GM18517 (cell line): Measurements from ENCODE around the gene UBA3.

Experiments used
- ATAC-seq: cut with Tn5 transposase; IDR thresholded peaks from one replicate; pipeline ENCODE4 v1.9.1; 2021; ENCODE audit warnings: mild to moderate bottlenecking, moderate library complexity; ENCODE audit not compliant: unreplicated experiment

UBA3 gene

DNA sequence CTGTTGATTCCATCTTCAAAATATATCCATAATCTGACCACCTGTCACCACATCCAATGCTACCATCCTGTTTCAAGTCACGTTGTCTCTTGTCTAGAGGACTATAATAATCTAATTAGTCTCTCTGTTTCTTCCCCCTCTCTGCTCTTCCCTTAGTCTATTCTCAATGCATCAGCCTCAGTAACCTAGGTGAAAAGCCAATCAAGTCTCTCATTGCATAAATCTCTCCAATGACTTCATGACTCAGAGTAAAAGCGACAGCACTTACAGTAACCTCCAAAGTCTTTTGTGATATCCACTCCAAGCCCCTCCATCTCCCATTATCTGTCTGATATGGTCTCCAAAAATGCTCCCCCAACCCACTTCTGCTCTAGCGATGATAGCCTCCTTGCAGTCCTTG, 7.2 kb downstream of the UBA3 start:
- no peak for ATAC-seq

DNA sequence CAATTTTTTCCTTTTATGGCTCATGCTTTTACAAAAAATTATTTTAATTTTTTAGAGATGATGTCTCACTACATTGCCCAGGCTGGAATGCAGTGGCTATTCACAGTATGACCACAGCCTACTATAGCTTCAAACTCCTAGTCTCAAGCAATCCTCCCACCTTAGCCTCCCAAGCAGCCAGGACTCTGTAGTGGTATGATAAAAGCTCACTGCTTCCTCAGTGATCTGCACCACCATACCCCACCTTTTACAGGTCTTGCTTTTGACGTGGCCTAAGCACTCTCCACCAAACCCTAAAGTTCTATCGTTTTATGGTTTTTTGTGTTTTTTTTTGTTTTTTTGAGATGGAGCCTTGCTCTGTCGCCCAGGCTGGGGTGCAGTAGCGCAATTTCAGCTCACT, 14.0 kb downstream of the UBA3 start:
- no peak for ATAC-seq

DNA sequence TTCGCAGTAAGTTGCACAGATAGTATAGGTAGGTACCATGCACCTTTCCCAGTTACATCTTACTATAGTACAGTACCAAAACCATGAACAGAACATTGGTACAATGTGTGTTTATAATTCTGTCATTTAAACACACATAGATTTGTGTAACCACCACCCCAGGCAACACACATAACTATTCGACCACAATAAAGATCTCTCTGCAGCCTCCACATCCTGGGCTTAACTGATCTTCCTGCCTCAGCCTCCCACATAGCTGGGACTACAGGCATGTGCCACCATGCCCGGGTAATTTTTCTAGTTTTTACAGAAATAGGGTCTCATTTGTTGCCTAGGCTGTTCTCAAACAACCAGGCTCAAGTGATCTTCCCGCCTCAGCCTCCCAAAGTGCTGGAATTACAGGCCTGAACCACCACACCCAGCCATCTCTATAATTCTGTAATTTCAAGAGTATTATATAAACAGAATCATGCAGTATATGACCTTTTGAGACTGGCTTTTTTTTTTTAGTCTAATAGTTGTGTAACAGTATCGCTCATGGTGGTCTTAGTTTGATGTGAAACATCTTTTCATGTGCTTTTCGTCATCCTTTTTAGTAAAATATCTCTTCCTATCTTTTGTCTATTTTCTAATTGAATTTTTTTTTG, 14.7 kb downstream of the UBA3 start:
- no peak for ATAC-seq

DNA sequence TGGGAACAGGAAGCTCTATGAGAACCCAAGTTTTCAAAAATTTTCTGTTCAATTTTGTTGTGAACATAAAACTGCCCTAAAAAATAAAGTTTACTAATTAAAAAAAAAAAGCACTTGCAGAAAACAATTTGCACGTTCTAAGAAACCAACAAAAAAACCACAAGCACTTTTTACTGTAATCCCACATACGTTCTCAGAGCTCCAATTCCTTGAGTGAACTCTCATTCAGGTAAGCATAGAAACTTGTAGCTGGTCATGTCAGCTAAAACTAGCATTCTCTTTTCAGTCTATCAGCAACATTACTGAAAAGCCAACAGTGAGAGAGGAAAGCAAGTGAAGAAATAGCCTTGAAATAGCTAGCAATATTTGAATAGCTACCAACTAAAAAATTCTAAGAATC, 16.5 kb downstream of the UBA3 start:
- no peak for ATAC-seq

DNA sequence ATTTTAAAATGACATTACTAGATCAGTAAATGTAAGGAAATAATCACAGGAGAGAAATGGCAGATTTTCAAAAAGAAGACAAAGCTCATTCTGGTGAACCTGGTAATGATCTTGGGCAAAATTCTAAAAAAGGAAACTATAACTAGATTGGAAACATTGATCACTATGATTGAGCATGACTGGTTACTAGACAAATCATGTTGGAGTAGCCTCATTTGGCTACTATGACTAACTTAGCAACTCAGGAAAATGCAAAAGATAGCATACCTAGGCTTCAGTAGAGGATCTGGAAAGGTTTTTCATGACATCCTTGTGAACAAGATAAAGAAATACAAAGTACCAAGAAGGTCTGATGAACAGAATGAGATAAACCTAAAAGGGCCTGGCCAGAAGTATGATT, 20.5 kb downstream of the UBA3 start:
- ATAC-seq, result no peak

DNA sequence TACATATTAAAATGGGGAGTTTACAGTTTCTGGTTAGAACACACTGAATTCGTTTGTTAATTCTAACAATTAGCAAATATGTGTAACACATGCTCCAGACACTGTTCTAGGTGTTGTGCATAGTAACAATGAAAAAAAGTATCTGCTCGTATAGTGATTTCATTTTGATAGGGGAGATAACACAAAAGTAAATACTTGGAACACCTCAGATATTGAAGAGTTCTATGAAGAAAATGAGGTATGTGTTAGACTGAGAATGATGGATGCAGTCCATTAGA, 21.3 kb downstream of the UBA3 start:
- no peak for ATAC-seq

DNA sequence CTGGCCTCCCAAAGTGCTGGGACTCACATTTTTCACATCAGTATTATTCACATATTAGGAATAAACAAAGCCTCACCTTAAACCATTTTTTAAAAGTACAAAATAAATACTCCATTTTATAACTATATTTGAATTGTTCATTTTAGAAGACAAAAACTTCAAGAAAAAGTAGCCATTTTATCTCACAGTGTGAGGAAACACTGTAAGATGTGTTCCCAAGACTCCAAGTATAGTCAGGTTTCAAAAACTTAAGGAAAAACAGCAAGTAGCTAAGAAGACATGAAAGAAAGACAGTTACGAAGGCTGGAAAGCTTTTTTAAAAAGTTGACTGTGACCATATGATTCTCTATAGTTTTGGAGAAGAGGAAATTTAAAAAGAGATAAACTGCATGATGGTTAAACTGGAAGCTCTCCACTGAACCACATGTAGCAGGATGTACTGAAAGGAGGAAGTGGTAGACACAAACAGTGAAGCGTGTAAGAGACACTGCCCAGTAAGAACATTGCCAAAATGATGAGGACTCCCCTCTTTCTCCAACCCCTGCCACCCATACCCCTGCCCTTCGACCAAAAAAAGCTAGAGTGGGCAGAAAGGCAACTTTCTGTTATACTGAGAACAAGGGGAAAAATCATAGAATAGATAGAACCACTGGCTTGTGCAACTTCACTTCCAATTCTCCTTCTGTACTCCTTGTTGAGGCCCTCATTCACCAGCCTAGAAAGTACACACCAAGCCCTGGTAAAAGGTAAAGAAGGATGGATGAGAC, 21.8 kb downstream of the UBA3 start:
- ATAC-seq, result peak; percentile 90

DNA sequence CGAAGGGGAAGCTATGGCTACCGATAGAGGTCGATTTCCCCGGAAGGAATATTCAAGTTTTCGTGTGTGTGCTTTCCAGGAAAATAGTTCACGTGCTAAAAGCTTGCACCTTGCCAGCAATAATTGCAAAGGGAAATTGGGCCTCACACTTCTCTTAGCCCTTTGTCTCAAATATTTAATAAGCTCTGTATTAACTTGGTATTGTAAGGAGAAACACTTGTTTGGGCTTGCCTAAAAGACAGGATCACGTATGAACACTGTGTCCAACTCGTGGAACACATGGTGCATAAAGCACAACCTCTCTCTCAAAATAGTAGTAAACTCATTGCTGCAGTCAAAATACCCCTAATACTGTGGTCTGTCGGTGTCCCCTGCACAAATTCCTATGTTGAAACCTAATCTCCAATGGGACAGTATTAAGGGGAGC, 27.7 kb downstream of the UBA3 start:
- peak; percentile 6 for ATAC-seq

DNA sequence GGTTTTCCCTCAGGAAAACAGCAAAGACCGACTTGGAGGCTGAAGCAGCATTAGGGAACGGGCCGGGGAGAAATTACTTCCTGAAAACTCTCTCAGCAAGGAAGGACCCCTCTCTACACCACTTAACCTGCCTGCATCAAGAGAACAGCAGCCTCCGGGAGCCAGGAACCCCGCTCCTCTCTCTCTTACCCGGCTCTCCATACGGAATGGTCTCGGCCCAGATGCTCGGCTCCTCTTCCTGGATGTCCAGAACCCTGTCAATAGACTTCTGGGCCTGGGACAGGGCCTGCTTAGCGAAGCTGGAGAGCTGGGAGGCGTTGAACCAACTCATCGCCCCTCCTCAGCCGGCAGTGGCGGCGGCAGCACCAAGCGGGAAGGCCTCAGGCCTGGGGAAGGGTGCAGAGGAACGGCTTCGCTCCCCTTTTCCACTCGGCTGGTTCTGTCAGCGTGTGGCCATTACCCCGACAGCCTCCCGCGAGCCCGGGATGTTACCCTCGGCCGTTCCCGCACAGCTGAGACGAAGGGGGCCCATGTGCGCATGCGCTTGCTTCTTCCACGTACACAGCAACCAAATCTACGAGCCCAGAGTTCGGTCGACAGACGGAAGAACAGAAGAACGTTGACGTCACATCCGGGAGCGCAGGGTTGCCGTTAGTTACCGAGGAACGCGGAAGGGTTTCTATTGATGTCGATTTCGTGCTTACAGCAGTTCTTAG, 28.3 kb downstream of the UBA3 start, which contains the start of gene TMF1:
Gene TMF1 (minus strand): TSS at position 578 of the 716 bp plus-strand sequence. CDS start 247 bp downstream, at position 331.
- ATAC-seq, result peak; percentile 98

DNA sequence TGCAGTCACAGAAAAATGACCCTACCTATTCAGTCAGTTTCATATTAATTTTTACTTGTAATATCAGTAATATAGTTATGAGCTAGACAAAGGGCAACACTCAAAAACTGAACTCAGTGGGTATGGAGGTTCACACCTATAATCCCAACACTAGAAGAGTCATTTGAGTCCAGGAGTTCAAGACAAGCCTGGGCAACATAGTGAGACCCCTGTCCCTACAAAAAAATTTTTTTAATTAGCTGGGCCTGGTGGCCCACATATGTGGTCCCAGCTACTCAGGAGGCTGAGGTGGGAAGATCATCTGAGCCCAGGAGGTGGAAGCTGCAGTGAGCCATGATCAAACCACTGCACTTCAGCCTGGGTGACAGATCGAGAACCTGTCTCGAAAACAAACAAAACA, 31.2 kb downstream of the UBA3 start:
- no peak for ATAC-seq

DNA sequence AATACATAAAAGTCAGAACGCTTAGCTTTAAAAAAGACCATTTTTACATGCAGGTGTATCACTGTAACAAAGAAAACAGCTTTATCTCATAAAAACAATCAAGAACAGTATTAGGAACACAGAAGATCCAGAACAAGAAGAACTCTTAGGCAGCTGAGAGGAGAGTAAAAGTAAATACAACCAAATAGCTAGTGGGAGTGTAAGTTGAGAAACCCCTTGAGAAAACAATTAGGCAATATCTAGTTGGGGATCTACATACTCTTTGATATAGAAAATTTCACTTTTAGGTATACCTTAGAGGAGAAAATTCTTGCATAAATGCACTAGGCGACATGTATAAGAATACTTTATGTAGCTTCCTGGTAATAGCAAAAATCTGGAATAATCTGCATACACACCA, 35.6 kb downstream of the UBA3 start:
- no peak for ATAC-seq

DNA sequence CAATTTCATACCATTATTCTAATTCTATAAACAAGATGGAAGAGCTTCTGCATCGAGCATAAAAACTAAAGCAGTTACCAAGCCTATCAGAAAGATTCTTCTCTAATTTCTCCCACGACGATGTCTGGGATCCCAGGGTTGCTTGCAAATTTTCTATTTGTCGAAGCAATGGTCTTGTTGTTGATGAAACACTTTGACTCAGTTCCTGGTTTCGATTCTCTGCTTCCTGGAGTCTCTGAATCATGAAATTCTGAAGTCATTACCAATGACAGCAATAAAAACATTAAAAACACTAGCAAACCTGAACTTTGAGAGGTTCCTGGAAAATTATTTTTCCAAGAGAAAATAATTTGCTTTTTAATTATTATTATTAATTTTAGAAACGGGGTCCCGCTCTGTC, 46.7 kb downstream of the UBA3 start:
- no peak for ATAC-seq

DNA sequence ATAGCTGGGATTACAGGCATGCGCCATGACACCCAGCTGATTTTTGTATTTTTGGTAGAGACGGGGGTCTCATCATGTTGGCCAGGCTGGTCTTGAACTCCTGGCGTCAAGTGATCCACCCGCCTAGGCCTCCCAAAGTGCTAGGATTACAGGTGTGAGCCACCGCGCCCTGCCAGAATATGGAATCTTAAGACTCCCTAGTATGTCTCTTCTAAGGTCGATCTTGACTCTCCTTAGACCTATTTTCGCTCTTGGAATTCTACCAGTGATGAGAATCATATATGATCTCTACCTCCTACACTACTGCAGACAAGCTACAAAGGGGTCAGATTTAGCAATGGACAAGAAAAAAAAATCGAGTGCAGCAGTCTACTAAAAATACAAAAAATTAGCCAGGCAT, 47.4 kb downstream of the UBA3 start:
- no peak for ATAC-seq

DNA sequence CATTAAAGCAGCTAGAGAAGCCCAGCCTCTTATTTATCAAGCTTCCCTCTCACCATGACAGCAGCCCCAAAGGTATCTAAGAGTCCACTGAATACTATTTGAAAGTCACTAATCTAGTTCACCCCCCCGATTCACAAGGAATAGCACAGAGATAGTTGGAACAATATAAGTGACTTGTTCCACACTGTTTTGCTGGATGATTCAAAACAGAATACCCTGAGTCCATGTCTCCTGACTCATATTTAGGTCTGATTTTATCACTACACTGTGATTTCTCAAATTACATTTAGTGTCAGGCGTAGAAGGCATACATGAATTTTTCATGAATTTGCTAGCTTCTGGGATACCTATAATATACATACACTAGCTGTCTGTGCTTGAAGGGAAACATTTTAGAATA, 48.0 kb downstream of the UBA3 start:
- no peak for ATAC-seq

DNA sequence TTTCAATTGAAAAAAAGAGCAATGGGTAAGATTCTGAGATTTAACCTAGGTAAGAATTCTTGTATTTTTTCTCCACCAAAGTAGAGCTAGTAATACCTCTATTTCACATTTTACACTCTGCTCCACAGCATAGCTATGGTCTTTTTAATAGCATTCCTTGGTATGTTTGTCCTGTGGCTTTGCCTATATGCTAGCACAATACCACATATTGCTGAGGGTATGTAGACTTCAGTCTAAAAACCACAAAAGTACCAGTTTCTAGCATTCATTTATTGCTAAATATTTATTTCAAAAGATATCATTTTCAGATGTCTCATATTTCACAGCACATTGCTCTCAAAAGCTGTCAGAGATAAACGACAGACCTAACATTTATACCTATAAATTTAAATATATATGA, 48.5 kb downstream of the UBA3 start:
- ATAC-seq, result no peak

DNA sequence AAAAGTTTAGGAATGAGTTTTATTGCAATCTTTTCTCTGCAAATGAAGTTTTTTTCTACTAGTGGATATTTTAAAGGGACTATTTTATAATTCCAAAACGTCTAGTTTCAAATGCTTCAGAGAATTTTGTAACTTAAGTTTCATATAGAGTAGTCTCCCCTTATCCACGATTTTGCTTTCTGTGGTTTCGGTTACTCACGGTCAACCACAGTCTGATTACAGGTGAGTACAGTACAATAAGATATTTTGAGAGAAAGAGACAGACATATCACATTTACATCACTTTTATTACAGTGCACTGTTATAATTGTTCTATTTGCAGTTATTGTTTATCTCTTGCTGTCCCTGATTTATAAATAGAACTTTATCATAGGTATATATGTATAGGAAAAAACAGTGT, 59.3 kb downstream of the UBA3 start:
- no peak for ATAC-seq

DNA sequence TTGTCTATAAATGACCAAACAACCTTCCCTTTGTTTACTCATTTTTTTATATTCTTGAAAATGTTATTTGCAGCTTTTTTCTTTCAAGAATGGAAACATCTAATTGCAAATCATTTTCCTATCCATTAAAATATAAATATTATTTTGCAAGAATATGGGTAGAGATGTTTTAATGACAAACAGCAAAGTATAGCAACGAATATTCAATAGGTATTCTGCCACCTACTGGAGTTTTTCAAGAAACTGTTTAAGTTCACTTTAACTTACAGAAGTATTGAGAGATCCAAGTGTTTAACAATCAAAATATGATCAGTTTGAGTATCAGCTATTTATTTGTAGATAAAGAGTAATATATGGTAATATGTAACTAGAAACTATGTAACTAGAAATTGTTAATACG, 59.7 kb downstream of the UBA3 start:
- no peak for ATAC-seq

DNA sequence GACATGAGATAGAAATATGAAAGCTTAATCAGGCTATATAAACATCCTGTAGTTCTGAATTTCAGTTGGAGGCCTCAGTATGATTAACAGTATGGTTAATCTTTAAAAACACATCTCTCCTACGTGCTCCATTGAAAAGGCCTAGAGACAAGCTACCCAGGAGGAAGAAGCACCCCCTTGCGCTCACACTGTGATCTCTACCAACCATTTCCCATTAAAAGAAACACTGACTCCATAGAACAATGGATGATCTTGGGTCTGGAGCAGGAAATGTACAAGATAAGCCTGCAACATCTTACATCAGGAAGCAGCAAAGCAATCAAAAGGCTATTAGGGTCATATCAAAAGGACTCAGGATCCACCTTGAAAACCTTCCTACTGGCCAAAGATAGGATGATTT, 63.3 kb downstream of the UBA3 start:
- no peak for ATAC-seq

DNA sequence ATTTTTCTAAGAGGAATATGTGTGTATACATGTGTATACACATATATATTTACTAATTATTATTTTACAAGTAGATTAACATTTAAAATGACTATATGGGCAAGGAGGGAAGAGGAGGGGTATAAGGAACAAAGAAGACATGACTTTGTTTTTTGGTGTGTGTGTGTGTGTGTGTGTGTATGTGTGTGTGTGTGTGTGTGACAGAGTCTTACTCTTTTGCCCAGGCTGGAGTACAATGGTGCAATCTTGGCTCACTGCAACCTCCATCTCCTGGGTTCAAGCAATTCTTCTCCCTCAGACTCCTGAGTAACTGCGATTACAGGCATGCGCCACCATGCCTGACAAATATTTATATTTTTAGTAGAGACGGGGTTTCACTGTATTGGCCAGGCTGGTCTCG, 64.1 kb downstream of the UBA3 start:
- no peak for ATAC-seq

DNA sequence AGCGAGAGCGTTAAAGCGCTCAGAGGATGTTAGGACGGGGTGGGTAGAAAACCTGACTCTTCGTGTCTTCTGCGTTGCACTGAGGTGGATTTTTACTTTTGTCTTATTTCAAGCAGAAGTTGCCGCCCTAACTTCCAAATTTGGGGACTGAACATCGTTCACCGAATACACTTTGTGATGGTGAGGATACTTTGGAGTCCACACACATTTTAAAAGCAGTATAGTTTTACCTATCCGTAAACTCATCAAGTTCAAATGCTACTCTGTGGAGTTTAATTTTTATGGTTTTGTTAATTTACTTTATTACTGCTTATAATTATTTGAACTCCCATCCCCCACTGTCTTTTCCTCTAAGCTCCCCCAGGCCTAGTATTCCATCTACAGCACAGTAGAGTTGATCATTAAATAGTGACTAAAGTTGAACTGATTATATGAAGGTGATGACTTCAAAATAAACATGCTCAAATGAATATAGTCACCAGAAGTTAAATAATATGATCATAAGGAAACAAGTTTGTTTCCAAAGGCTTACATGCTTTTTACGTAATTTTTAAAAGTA, 66.1 kb downstream of the UBA3 start:
- ATAC-seq, result no peak

DNA sequence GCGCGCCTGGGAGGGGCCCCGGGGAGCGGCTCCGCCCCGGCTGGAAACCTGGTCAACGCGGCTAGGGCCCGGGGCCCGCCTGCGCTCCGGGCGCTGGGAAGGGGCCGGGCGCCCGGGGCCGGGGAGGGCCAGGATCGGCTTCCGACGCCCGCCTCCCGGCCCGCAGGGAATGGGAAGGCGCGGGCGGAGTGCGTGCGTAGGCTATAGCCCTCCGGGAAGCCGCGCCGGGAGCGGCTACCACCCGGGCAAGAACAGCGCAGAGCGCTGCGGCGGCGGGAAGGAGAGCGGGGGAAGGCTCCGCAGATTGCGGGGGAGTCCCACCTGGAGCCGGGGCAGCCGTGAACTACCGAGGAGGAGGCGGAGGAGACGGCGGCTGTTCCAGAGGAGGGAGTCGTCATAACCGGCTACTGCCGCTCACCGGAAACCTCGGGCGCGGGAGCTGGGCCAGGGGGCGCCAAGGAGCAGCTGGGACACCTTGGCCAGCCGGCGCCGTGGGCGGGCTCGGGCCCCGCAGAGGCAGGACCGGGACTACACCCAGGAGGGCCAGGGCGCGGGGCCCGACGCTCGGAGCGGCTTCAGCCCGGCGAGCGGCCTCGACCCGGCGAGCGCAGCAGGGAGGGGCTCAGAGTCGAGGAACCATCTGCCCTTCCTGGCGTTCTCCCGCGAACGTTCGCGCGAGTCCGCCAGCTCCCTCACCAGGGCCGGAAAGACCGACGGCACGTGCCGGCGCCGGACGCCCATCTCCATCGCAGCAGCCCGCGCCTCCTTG, 66.7 kb downstream of the UBA3 start, which contains the start of gene EOGT:
Gene EOGT (minus strand): TSS at position 432 of the 769 bp plus-strand sequence. CDS start 3,838 bp downstream, outside the sequence.
- ATAC-seq, result peak; percentile 70
